HG03159 (cell line): Measurements from ENCODE around the gene PTPRK.

Experiments used
- ATAC-seq: cut with Tn5 transposase; IDR thresholded peaks from one replicate; pipeline ENCODE4 v1.9.1; 2021; ENCODE audit warnings: mild to moderate bottlenecking, moderate library complexity; ENCODE audit not compliant: unreplicated experiment

PTPRK gene

DNA sequence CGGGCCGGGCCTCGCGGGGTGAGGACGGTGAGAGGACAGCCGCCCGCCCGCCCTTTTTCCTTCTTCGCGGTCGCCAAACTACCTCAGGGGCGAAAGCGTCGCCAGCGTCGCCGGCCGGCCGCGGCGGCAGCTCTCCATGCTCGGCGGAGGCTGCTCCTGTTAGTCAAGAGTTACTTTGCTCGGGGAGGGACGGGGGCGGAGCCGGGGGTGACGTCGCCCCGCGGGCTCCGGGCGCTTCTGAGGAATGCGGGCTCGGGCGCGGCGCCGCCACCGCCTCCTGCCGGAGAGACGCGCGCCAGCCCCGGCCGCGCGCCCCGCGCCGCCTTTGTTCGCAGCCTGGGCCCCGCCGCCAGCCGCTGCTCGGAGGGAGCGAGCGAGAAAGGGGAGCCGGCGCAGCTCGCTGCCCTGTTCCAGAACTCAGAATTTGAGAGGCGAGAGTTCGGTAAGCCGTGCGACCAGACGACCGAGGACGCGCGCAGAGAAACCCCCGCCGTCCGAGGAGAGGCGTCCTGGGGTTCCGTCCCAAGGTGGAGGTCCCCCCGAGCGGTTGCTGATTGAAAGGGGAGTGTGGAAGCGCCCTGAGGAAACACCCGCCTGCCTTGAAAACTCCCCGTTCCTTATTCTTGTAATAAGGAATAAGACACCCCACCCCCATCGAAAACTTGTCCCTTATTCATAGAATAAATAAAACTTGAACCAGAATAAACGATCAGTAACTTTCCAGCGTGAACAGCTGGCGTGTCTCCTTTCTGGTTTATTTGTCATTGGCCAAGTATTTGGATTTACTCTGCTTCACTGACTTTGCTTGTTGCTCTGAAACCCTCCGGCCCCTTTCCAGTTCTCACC lies at the start of gene PTPRK:
TSS of gene PTPRK (minus strand) at position 164 of the 846 bp plus-strand sequence. CDS start 241 bp downstream, outside the sequence.
- peak; percentile 88 for ATAC-seq

DNA sequence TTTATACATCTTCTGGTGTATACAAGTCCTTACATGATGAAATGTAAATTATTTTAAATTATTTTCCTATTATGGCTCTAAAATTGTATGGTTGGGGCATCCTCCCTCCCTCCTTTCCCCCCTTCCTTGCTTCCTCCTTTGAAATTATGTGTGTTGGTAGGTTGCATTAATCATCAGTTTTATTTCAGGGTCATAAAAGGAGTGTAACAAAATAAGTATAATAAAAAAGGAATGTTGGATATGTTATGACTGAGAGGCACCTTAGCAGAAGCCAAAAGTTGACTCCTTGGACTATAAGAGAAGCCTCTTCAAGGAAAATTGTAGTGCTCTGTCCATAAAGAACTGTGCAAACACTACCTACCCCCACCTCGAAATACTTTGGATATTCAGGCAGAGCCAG lies 46.6 kb upstream of the PTPRK start:
- no peak for ATAC-seq

GRCh38 chr6:128560966-128561365 lies 40.6 kb upstream of the PTPRK start:
- no peak for ATAC-seq

DNA sequence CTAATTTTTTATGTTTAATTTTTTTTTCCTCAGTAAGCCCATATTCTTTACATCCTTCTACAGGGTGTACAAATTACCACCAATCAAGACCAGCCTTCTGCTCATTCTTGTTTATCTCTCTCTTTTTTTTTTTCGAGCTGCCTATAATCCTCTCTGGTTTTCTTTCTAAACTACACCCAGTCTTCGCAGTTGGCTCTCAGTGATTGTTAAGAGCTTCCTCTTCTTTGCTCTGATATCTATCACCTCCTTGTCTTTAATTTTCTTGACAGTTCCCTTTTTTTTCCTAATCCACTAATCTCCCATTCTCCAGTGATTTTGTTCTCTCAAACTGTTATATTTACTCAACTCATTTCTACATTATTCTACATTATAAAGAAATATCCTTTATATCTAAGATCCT lies 38.5 kb upstream of the PTPRK start:
- ATAC-seq, result no peak

- no peak for ATAC-seq
Measured at GRCh38 chr6:128558021-128558420, 37.6 kb upstream of the PTPRK start.

DNA sequence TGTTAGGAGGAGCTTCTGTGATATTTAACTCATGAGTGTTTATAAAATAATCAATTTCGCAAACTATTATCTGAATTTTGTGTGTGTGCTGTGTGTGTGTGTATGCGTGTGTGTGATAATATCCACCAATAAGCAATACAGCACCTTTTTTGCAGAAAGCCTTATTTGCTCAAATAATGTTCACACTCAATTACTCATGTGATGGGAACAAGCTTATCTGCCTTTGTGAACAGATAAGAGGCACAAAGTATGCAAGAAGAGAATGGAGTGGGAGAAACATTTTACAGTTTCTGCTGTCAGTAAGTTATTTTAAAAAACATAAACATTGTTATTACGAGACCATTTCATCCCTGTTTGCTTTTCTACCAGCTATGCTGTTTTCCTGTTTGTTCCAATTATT lies 36.7 kb upstream of the PTPRK start:
- ATAC-seq, result no peak

- no peak for ATAC-seq
Measured at GRCh38 chr6:128554302-128554701, 33.9 kb upstream of the PTPRK start.

GRCh38 chr6:128541261-128541660 lies 20.9 kb upstream of the PTPRK start:
- no peak for ATAC-seq

GRCh38 chr6:128538763-128539162 lies 18.4 kb upstream of the PTPRK start:
- no peak for ATAC-seq

GRCh38 chr6:128532827-128533226 lies 12.4 kb upstream of the PTPRK start:
- ATAC-seq, result no peak

DNA sequence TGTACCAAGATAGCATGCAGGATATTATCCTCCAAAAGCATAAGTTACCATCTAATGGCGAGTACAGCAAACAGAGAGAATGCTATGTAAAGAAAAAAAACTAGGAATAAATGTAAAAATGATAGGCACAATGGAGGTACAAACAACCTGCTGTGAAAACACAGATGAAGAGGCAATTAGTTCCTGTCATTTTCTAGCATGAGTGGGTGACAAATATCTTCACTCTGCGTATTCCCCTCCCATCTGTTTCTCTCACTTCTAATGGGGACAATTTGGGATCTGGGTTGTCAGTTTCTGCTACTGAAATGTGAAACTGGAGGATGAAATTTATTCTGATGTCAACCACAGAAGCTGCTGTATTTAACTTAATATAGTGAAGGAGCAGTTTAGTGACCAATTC lies 11.7 kb upstream of the PTPRK start:
- no peak for ATAC-seq

GRCh38 chr6:128531696-128532095 lies 11.3 kb upstream of the PTPRK start:
- ATAC-seq, result no peak

GRCh38 chr6:128528241-128528640 lies 7.8 kb upstream of the PTPRK start:
- ATAC-seq, result no peak

DNA sequence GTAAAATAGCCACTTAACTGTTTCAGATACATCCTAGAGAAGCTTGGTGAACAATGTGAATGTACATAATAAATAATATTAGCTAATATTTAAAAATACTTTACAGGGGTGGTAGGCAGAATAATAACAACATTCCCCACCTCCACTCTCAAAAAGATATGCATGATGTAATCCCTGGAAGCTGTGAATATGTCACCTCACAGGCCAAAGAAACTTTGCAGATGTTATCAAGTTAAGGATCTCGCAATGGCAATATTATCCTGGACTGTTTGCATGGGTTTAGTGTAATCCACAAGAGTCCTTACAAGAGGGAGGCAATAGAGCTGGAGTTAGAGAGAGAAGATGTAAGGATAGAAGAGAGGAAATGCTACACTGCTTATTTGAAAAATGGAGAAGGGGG lies 7.0 kb upstream of the PTPRK start:
- ATAC-seq, result no peak

GRCh38 chr6:128526152-128526914 lies 5.9 kb upstream of the PTPRK start:
- no peak for ATAC-seq

DNA sequence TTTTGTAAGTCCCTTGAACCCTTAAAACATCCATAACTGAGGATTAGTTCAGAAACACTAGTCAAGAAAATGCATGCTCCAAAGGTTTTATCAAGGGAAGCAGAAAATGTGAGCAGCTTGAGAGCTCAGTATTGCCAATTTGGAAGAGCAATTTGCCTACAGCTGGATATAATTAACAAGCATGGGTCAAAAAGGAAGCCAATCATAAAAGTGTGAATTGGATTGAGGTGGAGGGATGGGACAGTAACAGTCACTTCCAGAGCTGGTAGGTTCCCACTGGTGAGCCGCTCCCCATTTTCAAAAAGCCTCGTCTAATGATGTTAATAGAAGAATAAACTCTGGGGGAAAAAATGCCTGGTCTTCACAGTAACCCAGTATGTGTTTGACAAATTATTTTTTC lies 5.0 kb upstream of the PTPRK start:
- ATAC-seq, result no peak

DNA sequence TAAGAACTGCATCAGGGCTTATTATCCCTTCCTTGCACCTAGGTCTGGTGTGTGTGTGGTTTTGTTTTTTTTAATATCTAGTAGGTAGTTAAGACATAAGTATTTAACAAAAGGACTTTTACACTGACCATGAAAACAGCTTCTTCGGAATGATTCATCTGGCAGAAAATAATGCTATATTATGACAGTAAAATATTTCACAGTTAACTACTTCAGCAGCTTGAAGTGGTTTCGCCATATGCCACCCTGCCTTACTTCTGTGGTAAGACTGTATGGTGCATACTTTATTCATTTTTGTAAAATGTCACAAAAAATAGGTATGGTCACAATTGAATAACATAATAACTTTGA lies 858 bp upstream of the PTPRK start:
- no peak for ATAC-seq

GRCh38 chr6:128519931-128520435 lies 416 bp downstream of the PTPRK start:
- ATAC-seq, result peak; percentile 26

DNA sequence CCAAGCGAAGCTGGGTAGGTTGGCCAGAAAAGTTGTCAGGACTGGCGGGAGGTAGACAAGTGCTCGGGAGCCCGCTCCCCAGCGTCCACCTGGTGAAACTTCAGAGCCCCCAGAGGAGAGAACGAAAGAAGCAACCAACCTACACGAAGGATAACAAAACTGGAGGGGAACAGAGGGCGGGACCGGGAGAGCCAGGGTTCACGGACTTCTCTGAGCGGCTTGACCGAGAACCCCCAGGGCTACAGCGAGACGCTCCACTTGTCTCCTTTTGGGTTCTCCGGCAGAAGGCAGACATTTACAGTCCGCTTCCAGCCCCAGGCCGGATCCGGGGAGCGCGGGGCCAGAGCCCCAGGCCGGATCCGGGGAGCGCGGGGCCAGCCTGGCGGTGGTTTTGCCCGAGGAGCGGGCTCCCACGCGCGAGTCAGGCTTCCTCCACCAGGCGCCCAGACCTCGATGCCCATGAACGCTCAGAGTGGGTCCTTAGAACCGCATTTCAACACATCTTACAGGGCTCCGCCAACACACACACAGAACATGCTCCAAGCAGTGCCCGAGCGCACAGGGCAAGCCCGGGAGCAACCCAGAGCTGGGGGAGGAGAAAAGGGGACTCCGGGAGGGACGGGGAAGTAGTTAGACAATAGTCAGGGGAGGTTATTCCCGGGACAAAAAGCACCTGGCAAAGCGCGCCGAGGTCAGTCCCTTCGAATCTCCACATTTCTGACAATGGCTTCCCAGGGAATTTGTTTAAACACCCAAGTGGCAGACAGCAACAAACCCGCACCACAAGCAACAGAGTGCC lies 1.1 kb downstream of the PTPRK start:
- peak; percentile 14 for ATAC-seq

- no peak for ATAC-seq
Measured at GRCh38 chr6:128518434-128519131, 1.8 kb downstream of the PTPRK start.

- ATAC-seq, result no peak
Measured at GRCh38 chr6:128517124-128517523, 3.3 kb downstream of the PTPRK start.
